GM13976 (cell line): ENCODE measurements around the gene ITGA11.

Experiments used
- DNase-seq: peaks from one replicate; pipeline ENCODE4 v3.0.0; 2012; ENCODE audit warnings: low spot score
- CTCF ChIP-seq: IDR thresholded peaks from 2 replicates; pipeline ENCODE4 v1.5.1; 2012; ENCODE audit warnings: borderline replicate concordance, mild to moderate bottlenecking; ENCODE audit not compliant: insufficient read depth; ENCODE audit errors: extremely low read depth, missing control alignments, control extremely low read depth
- in situ Hi-C: fragments of 300-500 bp; cut with MboI; formaldehyde crosslinking; loops from one replicate; pipeline ENCODE4 v1.12.0; 2022; ENCODE audit warnings: low sequenced_read_pairs, mixed read lengths, inconsistent platforms; ENCODE audit not compliant: unreplicated experiment

The ITGA11 gene

GRCh38 chr15:68261241-68261640 is 170.7 kb downstream of the ITGA11 start:
- TF ChIP-seq CTCF = no peak
- in situ Hi-C loops = no loop called here
- no peak for DNase-seq

- in situ Hi-C loops = no loop called here
Observed at GRCh38 chr15:68259883-68260282, 172.1 kb downstream of the ITGA11 start.

GRCh38 chr15:68258692-68259091 is 173.3 kb downstream of the ITGA11 start:
- in situ Hi-C loops = no loop called here
- TF ChIP-seq CTCF = no peak
- no peak for DNase-seq

More at GRCh38 chr15:68259883-68260282, 172.1 kb downstream of the ITGA11 start:
- DNase-seq = no peak
- TF ChIP-seq CTCF = no peak

- peak; percentile 42 for DNase-seq
- in situ Hi-C loops = no loop called here
- TF ChIP-seq CTCF = no peak
Observed at GRCh38 chr15:68256675-68257450, 175.1 kb downstream of the ITGA11 start.

- in situ Hi-C loops = no loop called here
- peak; percentile 74 for DNase-seq
- peak; percentile 83 for TF ChIP-seq CTCF
Observed at GRCh38 chr15:68252925-68253534, 178.9 kb downstream of the ITGA11 start.

- in situ Hi-C loops = no loop called here
- no peak for DNase-seq
- no peak for TF ChIP-seq CTCF
Observed at GRCh38 chr15:68249058-68249713, 182.8 kb downstream of the ITGA11 start.
